GM20000 (cell line): ENCODE results near the gene DUSP8.

Experiments
- DNase-seq: peaks from one replicate; pipeline ENCODE4 v3.0.0; 2012; ENCODE audit warnings: low spot score
- CTCF ChIP-seq: IDR thresholded peaks from 2 replicates; pipeline ENCODE4 v1.5.1; 2012; ENCODE audit warnings: mild to moderate bottlenecking, control low read depth; ENCODE audit errors: extremely low read depth, missing control alignments

The DUSP8 gene

GRCh38 chr11:1570001-1570453 lies 2.0 kb downstream of the DUSP8 start:
- DNase-seq, result no peak
- TF ChIP-seq CTCF, result no peak

GRCh38 chr11:1569251-1569780 lies 2.8 kb downstream of the DUSP8 start:
- TF ChIP-seq CTCF, result no peak
- DNase-seq, result no peak

GRCh38 chr11:1568441-1568911 lies 3.6 kb downstream of the DUSP8 start:
- TF ChIP-seq CTCF, result no peak
- no peak for DNase-seq

- DNase-seq, result no peak
Observed at GRCh38 chr11:1567721-1568100, 4.4 kb downstream of the DUSP8 start.

GRCh38 chr11:1567052-1567720 lies 4.9 kb downstream of the DUSP8 start:
- no peak for TF ChIP-seq CTCF
- no peak for DNase-seq

More at GRCh38 chr11:1567721-1568100, 4.4 kb downstream of the DUSP8 start:
- TF ChIP-seq CTCF, result no peak

GRCh38 chr11:1566381-1567051 lies 5.6 kb downstream of the DUSP8 start:
- no peak for TF ChIP-seq CTCF

GRCh38 chr11:1565904-1566247 lies 6.2 kb downstream of the DUSP8 start:
- no peak for TF ChIP-seq CTCF
- no peak for DNase-seq

More at GRCh38 chr11:1566381-1567051, 5.6 kb downstream of the DUSP8 start:
- no peak for DNase-seq
